HG02571 (cell line): ENCODE measurements around the gene CTSO.
"Not testable (repeated sequence)": the region's sequence is repeated elsewhere in the genome, so short reads cannot be mapped to it uniquely, and the experiment has no call there.

ENCODE experiments used
- ATAC-seq: cut with Tn5 transposase; IDR thresholded peaks from one replicate; pipeline ENCODE4 v1.9.1; 2021; ENCODE audit warnings: mild to moderate bottlenecking, moderate library complexity; ENCODE audit not compliant: unreplicated experiment

Gene CTSO

GRCh38 chr4:155956461-155956860 lies 2.8 kb upstream of the CTSO start:
- ATAC-seq, result no peak

- ATAC-seq, result no peak
These were observed 1.3 kb upstream of the CTSO start for GRCh38 chr4:155954939-155955338.

GRCh38 chr4:155954118-155954685 lies 536 bp upstream of the CTSO start:
- ATAC-seq, result no peak

GRCh38 chr4:155952501-155952901 lies 1.2 kb downstream of the CTSO start:
- no peak for ATAC-seq

GRCh38 chr4:155950461-155950860 lies 3.2 kb downstream of the CTSO start:
- ATAC-seq, result no peak

- no peak for ATAC-seq
These were observed 5.1 kb downstream of the CTSO start for GRCh38 chr4:155948541-155948940.

- ATAC-seq, result no peak
These were observed 7.2 kb downstream of the CTSO start for GRCh38 chr4:155946486-155946885.

GRCh38 chr4:155944516-155944915 lies 9.2 kb downstream of the CTSO start:
- ATAC-seq, result no peak

- ATAC-seq, result no peak
These were observed 9.9 kb downstream of the CTSO start for GRCh38 chr4:155943605-155944291.

- ATAC-seq, result no peak
These were observed 11.8 kb downstream of the CTSO start for GRCh38 chr4:155941820-155942219.

- ATAC-seq, result no peak
These were observed 12.4 kb downstream of the CTSO start for GRCh38 chr4:155941085-155941790.

- ATAC-seq, result no peak
These were observed 18.2 kb downstream of the CTSO start for GRCh38 chr4:155935389-155935986.

- ATAC-seq, result not testable (repeated sequence)
These were observed 19.0 kb downstream of the CTSO start for GRCh38 chr4:155934634-155935033.

GRCh38 chr4:155931634-155932033 lies 22.0 kb downstream of the CTSO start:
- ATAC-seq, result no peak

- ATAC-seq, result no peak
These were observed 23.3 kb downstream of the CTSO start for GRCh38 chr4:155930330-155930729.

GRCh38 chr4:155929833-155930232 lies 23.8 kb downstream of the CTSO start:
- ATAC-seq, result no peak

- no peak for ATAC-seq
These were observed 29.0 kb downstream of the CTSO start for GRCh38 chr4:155924637-155925036.

GRCh38 chr4:155921597-155921996 lies 32.1 kb downstream of the CTSO start:
- no peak for ATAC-seq

- no peak for ATAC-seq
These were observed 38.9 kb downstream of the CTSO start for GRCh38 chr4:155914782-155915181.

GRCh38 chr4:155911905-155912304 lies 41.8 kb downstream of the CTSO start:
- ATAC-seq, result no peak

- ATAC-seq, result no peak
These were observed 43.9 kb downstream of the CTSO start for GRCh38 chr4:155909615-155910226.
